ENCODE data around the gene HFE. TPM values are rescaled to one million over a fixed set of nuclear protein-coding genes. Genes with fewer than 3 reads are reported as not detected.

The HFE gene
- total and polyA plus RNA-seq, 2 of the 13 experiments (the other 11 are each of a cell fraction or from before 2014, with no cell fraction given): 3.7 to 6.3 TPM

GRCh38 chr6:26055719-26056582 lies 31.3 kb upstream of the HFE start (continued):
- TF ChIP-seq ZNF350 (CRISPR knock-in tag; IDR thresholded peaks at IDR 0.05; ENCODE audit: borderline replicate concordance, low read depth) (peak; percentile 71; the same call in 1 of the 2 replicates), ZMYM4 (CRISPR knock-in tag; IDR thresholded peaks at IDR 0.05) (peak; percentile 88), ZNF678 (CRISPR knock-in tag; IDR thresholded peaks at IDR 0.05) (no peak), ZNF33A (CRISPR knock-in tag; IDR thresholded peaks at IDR 0.05; ENCODE audit: borderline replicate concordance) (peak; percentile 56; the same call in 1 of the 2 replicates), PLRG1 (conservative IDR thresholded peaks at IDR 0.05) (no peak), CBX1 (IDR thresholded peaks at IDR 0.05; ENCODE audit: low read depth) (peak; percentile 98), GZF1 (CRISPR knock-in tag; IDR thresholded peaks at IDR 0.05) (peak; percentile 83; the same call in 1 of the 2 replicates), TOPORS (CRISPR knock-in tag; IDR thresholded peaks at IDR 0.05) (no peak), ATF6 (CRISPR knock-in tag; conservative IDR thresholded peaks at IDR 0.05) (peak; percentile 73; the same call in 1 of the 2 replicates), RNF2 (conservative IDR thresholded peaks at IDR 0.05; ENCODE audit: low read depth) (0 out of 2 replicates have a peak, but pooled peaks have one; percentile 35), ZNF260 (CRISPR knock-in tag; IDR thresholded peaks at IDR 0.05; ENCODE audit: borderline replicate concordance, low read depth) (0 out of 2 replicates have a peak, but pooled peaks have one; percentile 54), ZNF205 (CRISPR knock-in tag; IDR thresholded peaks at IDR 0.05) (peak; percentile 77), FOXJ3 (CRISPR knock-in tag; IDR thresholded peaks at IDR 0.05; ENCODE audit: borderline replicate concordance) (0 out of 2 replicates have a peak, but pooled peaks have one; percentile 16), ISL2 (CRISPR knock-in tag; IDR thresholded peaks at IDR 0.05) (peak; percentile 69), POGZ (CRISPR knock-in tag; IDR thresholded peaks at IDR 0.05) (no peak; the same call in 1 of the 2 replicates), ISX (CRISPR knock-in tag; conservative IDR thresholded peaks at IDR 0.05) (0 out of 2 replicates have a peak, but pooled peaks have one; percentile 40), ZNF841 (CRISPR knock-in tag; IDR thresholded peaks at IDR 0.05; ENCODE audit: borderline replicate concordance) (peak; percentile 87; the same call in 1 of the 2 replicates), E2F5 (CRISPR knock-in tag; conservative IDR thresholded peaks at IDR 0.05) (peak; percentile 28)
